ENCODE data around the gene MPPED2.
"Not testable (repeated sequence)": the region's sequence is repeated elsewhere in the genome, so short reads cannot be mapped to it uniquely, and the experiment has no call there.

MPPED2 gene

DNA sequence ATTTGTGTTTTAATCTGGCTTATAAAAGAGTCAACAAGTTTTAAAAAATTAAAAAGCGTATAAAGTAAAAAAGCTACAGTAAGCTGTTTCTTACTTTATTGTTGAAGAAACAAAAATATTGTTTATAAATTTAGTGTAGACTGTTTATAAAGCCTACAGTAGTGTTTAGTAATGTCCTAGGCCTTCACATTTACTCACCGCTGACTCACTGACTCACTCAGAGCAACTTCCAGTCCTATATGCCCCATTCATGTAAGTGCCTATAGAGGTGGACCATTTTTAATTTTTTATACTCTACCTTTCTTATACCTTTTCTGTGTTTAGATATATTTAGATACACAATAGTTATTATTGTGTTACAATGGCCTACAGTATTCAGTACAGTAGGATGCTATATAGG is 12.2 kb downstream of the MPPED2 start:
- no peak for DNase-seq

DNA sequence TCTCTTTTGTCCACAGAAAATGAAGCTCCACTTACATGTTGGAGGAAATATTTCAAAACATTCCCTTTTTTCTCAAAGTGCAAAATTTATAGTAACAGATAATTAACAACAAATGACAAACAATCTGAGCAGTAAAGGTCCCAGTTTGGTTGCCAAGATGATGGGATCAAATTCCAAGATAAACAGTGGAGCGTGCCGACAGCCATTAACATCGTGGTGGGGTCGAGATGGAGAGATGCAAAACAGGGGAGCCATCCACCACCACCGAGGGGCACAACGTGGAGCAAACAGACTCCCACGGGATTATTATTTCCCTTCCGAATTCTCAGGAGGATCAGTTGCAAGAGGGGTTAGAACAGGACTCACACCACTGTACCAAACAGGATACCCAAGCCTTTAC is 17.2 kb downstream of the MPPED2 start:
- no peak for DNase-seq

DNA sequence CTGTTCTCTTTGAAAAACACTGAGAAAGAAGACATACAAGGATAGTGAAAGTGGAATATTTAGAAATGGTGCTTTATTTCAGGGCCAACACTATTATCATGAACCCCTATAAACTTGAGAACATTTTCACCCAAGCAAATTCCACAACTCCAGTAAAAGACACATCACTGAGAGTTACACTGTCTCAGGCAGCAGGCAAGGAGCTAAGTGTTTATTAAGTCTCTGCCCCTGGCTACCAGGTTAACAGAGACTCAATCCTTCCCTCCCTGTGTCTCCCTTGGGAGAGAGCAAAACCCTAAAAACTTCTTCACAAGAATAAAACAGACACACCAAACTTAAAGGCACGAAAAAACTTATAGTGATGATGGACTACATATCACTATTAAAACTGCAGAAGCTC is 18.5 kb downstream of the MPPED2 start:
- DNase-seq: no peak

DNA sequence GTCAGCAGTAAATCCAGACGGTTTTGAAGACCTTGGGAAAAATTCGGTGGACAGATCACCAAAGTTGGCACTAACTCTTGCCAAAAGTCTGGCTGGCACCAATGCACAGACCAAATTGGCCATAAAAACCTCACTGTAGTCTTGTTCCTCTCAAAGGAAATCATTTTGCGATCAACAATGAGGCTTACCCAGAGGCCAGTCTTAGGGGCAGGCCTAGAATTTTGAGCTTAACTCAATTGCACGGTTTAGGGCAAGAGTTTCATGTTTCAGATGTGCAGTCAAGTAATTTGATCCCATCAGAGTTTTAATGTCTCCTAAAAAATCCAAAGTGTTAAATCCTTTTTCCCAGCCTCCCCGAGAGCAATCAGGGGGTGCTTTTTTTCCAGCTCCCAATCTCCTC is 19.0 kb downstream of the MPPED2 start:
- no peak for DNase-seq

DNA sequence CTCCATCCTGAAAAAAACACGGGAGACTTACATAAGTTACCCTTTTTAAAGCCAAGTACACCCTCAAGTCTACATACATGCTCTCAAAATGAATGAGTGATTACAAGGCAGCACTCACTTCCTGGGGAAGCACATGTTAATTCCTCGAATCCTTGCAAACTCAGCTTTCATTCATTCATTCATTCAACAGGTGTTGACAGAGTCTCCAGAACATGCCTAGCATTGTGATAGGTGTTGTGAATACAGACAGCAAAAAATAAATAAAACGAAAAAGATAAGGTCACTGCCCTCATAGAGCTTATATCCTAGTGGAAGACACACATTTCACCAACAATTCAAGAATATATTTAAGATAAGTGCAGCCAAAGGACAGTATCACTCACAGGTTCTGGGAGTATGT is 19.7 kb downstream of the MPPED2 start:
- DNase-seq: no peak

DNA sequence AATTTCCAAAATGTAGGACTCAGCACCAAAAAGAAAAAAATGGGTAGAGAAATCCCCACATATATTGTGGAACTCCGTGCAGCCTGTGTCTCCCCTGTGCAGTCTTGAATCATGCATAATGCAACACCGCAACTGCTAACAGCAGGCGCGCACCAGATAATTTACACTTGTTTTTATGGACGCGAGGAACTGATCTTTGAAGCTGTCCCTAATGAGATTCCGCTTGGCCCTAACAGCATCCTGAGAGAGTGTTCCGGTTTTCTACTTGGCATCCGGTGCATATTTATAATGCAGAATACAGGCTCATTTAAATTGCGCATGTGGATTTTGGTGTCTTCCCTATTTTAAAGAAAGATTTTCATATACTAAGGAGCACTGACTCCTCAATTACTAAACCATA is 21.1 kb downstream of the MPPED2 start:
- no peak for DNase-seq

DNA sequence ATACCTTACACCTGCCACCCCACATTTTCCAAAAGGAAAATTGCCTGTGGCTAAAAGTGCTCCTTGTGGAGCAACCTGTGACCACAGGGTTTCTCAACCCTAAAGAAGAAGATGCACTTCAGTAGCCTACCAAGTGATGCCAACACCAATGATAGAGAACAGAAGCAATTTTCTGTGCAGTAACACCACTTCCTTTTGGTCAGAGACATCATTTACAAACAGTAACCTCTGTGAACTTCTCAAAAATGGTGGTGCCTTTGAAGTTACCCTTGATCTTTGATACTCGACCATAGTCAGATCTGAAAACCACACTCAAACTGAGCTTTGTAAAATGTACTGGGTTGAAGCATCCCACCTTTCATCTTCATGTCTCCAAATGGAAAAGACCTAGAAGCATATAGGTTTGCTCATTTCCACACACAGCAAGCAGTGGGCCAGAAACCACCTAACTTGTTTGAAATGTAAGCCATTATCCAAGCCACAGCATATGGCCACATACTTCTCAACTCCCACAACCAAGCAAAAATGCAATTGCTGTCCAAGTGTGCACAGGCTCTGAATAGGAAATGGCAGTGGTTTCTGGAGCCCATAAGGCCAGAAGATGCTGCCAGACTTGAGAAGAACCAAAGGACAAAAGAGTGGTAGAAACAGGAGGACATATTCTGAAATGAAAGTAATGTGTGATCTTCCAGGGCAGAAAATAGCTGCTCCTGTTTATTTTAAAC is 24.3 kb downstream of the MPPED2 start:
- no peak for DNase-seq

DNA sequence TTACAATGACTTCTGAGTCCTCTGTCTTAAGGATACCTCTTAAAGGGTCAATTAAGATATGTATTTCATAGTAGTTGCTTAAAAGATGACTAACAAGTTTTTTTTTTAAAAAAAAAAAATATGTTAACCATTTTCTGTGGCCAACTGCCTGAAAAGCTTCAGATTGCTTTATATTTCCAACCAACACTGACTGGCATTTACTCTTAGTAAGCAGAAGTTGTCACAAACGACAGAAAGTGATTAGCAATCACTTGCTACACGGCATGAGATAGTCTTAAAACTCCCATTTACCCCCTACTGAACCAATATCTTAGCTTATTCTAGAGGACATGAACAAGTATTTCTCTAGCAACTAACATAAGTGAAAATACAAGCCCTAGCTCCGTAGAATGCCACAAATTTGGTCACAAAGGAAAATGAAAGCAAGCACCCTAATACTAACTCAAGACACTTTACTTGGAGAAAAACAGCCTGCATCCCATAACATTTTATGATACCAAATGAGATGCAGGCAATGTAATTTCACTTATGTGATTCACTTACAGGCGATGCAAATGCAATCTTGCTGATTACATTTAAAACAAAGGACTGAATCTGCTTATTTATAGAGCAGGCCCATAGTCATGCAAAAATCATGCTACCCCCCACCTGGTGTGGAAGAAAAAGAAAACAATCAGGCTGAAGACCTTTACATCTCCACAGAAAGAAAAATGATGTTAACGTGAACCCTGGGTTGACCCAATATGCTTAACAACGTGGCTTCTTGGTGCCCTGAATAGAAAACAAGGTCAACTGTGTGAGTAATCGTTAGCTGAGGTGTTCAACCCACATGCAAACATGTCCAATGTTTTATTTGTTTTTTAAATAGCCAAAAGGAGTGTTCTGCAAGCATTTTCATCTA is 25.7 kb downstream of the MPPED2 start:
- DNase-seq: no peak

DNA sequence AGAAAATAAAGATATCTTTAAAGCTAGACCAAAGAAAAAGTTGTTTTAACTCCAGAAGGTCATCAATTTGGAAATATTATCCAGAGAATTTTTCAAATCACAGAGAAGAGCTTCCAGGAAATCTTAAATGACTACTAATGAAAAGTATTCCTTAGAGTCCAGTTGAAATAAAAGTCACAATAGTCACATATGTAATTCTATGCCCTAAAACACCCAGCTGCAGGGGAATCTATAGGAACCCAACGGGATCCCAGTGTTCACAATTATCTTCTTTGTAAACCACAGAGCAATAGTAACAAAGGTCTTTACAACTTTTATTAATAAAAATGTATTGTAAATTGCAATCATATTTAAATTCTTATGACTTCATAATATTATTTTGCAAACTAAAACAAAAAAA is 27.1 kb downstream of the MPPED2 start:
- DNase-seq: no peak

DNA sequence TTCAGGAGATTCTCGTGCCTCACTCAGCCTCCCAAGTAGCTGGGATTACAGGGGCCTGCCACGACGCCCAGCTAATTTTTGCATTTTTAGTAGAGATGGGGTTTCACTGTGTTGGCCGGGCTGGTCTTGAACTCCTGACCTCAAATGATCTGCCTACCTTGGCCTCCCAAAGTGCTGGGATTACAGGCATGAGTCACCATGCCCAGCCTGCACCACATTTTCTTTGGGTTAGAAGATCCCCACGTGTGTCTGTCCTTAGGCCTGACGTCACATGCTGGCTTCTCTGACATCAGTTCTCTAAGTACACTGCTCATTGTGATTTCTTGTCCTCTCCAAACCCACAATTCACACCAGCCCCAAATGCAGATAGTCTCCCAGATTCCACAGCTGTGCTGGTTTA is 31.6 kb downstream of the MPPED2 start:
- DNase-seq: not testable (repeated sequence)

DNA sequence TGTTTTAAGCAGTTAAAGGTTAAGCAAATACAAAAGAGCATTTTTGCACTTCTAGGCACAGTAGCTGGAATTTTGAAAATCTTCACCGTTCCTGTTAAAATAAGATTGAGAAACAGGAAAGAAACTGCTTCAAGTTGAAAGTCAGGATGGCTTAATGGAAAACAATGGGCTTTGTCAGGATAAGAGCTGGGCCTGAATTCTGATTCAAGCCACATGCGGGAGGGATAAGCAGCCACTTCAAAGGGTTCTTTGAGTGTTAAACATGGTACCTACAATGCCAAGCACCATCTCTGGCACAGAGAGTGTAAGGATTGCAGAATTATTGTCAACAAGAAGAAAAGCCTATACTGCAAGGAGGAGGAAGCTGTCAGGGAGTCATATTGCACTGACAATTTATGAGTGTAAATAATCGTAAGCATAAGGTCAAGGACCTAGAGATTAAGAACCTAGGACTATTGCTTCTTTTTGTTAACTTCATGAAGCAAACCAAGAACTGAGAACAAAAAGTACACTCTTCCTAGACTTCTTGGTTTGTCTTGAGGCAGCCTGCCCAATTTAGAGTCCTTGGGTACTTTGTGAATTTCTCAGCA is 32.5 kb downstream of the MPPED2 start:
- DNase-seq: no peak

DNA sequence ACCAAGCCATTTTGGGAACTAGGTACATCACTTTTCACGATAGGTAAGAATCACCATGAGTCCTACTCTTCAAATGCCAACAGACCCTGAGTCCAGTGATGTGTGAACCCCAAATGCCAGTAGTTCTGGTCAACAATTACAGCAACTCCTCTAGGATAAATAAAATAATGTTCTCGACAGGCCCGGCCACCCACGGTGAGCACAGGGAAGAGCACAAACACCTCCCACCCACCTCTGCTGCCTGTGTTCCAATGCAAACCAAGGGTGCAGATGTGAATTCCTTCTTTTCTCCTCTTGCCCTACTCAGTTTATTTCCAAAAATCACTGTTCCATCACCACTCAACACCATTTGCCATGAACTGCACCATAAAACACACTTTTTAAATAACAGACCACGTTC is 33.3 kb downstream of the MPPED2 start:
- DNase-seq: no peak

DNA sequence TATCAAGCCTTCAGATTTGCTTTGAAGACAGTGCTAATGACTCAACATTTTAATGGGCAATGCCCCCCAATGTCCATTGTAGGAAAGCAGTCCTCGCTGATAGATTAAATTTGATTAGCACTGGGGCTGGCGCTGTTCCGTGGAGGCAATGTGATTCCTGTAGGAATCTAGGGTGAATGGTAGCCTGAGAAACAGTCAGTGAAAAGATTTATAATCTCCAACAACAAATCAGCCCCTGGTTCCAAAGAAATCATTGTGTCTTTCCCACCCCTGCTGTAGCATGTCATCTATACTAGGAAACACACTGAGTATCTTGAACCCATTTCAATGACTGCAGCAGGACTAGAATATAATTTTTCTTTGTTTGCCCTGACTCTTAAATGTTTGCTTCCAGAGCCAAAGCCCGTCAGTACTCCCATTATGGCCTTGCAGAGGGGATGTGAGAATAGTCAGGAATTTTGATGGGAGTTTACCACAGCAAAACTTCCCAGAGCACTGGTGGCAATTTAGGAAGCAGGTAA is 36.1 kb downstream of the MPPED2 start:
- DNase-seq: no peak

DNA sequence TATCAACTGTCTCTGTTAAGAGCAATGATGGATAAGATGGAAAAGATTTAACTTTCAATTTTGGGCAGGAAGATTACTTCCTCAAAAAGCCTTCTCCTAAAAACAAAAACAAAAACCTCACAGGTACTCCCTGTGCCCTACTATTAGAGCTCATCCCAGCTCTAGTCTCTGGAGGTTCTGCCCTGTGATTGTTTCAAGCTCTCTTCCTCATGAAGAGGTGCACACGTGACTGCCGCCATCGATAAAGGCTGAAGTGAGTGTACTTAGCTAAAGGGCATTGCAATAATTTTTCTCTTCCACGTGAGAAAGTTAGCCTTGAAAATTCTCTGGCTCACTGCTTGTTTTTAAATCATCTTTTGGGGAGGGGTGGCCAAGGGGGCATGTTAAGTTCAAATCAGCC is 36.6 kb downstream of the MPPED2 start:
- no peak for DNase-seq

DNA sequence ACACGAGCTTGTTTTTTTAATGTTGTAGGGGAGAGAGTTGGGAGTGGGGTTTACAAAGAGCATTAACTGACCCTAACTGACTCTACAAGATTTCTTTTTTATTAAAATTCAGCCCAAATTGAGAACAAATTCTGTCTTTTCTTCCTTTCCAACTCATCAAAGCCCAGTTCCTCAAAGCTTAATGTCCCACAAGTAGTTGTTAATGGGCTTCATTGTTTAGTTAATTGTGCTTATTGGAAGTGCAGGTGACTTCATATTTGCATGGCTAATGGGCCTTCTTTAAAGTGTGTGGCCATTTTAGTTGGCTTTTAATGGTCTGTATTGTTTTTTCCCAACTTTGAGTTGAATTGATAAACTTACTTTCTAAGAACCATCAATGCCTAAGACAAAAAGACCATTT is 39.8 kb downstream of the MPPED2 start:
- DNase-seq: no peak

DNA sequence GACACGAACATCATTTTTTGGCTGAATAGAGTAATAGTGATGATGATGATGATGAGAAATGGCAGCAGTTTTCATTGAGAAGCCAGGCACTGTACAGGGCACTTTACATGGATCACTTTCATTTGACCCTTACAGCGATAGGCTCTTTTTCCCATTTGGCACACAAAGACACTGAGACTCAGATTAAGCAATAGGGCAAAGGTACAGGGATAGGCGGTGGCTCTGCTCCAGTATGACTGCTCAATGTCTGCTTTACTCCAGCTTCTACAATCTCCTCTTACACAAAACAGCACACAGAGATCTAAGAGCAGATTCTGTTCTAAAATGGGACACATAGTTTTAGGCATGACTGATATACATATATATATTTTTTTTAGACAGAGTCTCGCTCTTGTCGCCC is 40.6 kb downstream of the MPPED2 start:
- no peak for DNase-seq

DNA sequence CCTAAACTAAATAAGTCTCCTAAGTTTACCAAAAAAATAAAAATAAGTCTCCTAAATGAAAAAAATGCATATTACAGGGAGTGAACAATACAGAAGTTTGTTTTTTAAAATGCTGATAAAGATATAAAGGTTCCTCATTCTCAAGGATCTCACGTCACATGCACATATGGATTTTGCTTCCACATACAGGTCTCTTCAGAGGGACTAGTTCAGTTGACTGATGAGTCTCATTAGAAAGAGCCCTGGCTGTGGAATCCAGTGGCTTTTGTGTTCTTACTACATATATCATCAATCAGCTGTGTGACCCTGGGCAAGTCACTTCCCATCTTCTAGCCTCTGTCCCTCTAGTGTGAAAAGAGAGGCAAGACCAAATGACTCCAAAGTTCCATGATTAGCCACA is 43.1 kb downstream of the MPPED2 start:
- DNase-seq: no peak

DNA sequence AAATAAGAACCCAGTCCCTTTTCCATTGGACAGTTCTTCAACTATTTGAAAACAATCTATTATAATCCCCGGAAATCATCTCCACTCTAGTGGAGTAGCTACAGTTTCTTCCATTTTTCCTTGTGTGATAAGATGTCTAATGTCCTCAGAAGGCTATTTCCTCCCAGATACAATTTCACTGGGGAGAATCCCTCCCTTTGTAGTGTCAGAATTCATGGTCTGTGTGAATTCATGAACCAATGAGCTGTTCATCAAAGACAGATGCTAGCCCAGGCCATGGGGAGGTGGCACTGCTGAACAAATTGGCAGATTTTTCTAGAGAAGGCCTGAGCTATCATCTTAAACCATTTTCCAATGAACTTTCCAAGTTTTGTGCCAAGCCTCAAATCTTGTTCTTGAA is 45.4 kb downstream of the MPPED2 start:
- no peak for DNase-seq

DNA sequence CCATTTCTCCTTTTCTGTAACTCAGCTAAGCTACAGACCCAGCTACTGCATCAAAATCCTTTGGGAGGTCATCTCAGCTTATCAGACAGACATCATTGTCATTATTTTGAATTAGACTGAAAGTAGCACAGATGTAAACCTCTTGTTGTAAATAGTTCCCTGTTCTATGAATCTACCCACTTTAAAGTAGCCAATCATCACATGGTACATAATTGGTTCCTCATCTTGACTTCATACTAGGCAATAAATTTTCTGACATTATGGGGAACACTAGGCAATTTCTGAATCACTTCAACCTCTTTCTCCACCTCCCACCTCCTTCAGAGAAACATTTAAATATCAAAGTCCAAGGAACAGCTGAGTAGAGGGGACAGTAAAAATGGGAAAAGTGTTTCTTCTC is 47.9 kb downstream of the MPPED2 start:
- DNase-seq: no peak

DNA sequence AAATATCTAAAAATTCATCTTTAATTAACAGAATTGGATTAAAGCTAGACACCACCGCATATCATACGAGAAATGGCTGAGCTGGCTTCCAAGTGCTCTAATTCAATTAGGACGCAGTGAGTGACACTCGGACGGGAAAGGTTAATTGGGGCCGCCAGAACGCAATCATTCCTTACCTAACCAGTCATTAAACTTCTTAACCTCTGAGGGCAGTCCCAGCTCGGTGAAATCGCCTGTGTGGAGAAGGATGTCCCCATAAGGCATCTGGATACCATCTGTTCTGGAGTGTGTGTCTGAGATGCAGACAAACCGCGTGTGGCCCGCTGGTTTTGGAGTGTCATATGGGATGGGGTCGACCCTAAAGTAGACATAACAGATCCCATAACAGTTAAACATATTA is 50.3 kb downstream of the MPPED2 start:
- no peak for DNase-seq

DNA sequence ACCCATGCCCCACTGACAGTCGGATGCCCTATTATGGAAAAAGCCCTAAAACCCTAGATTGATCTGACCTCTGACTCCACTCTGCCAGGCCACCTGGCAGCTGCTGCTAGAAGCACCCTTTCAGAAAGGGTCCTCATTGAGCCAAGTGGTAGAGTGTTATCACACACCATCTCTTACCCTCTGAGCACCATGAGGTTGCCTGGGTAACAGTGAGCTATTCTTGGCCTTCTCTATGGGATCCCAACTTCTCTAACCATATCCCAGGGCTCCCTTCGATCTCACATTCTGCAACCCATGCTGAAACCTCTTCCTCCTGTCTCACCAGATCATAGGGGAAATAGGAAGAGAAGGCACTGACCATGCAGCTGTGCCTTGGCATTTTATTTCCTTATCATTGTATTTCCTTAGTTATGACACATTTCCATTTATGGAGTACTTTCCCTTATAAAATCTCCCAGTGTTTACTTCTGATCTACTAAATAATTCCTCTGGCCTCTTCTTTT is 52.7 kb downstream of the MPPED2 start:
- DNase-seq: no peak

DNA sequence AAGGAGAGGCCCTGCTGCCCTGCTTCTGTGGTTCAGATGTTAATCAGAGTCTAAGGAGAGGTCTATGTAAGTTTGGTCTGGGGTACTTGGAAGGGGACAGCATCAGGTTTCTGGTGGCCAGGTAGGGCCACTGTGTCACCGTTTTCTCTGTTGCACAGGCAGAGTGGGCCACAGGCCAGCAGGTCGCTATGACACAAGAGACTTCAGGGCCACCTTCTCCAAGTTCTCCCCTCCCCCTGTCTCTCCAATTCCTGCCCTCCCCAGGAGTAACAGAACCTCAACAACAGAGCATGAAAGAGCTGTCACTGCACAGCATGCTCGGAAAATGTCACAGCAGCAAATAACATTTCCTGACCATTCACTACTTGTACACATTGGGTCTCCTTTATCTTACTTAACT is 58.6 kb downstream of the MPPED2 start:
- no peak for DNase-seq

DNA sequence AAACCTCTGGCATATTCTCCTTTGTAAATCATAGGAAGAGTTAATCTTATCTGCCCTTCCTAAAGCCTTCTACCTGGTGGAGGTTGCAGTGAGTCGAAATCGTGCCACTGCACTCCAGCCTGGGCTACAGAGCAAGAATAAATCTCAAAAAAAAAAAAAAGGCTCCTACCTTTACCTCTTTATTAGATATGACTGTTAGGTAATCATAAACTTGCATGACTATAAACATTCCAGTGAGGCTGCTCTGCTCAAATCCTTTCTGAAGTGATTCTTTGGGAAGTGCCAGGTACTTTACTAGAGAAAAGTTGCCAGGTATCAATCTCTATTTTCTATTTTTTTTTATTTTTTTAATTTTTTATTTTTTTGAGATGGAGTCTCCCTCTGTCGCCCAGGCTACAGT is 59.6 kb downstream of the MPPED2 start:
- DNase-seq: no peak

All from NCI-H146 (cell line).